Stomach (tissue), 9 donors: ENCODE measurements around the gene AGAP1. TPM values are rescaled to one million over a fixed set of nuclear protein-coding genes. Genes with fewer than 3 reads are reported as not detected.
A peak's percentile ranks its signal among the peaks of the same experiment; 100 is the strongest.

Experiments used
- DNase-seq, 2 donors: peaks; one replicate each; pipeline versions ENCODE4 v3.0.0 to v3.0.0-alpha.2; 2013 to 2019
- H3K27ac ChIP-seq, 5 donors: fragments of 200-600 bp in 4 of 5; sonication (generic) in 4 of 5; one replicate each; pipeline ENCODE4 v1.5.1; 2013 to 2019; ENCODE audit warnings: mild to moderate bottlenecking in 1 of 5, moderate library complexity in 1 of 5
- H3K27me3 ChIP-seq, 3 donors: fragments of 200-600 bp; sonication (generic); one replicate each; pipeline ENCODE4 v1.5.1; 2017 to 2019; ENCODE audit warnings: mixed run types in 1 of 3
- H3K36me3 ChIP-seq, 4 donors: fragments of 200-600 bp; sonication (generic); 1 replicate in 3 of 4; 2 replicates in 1 of 4; pipeline ENCODE4 v1.5.1; 2016 to 2019
- H3K4me1 ChIP-seq, 4 donors: fragments of 200-600 bp; sonication (generic); one replicate each; pipeline ENCODE4 v1.5.1; 2016 to 2019
- H3K4me3 ChIP-seq, 4 donors: fragments of 200-600 bp; sonication (generic) in 3 of 4; one replicate each; pipeline ENCODE4 v1.5.1; 2016 to 2019; ENCODE audit warnings: mild to moderate bottlenecking in 1 of 4
- H3K9me3 ChIP-seq, 4 donors: fragments of 200-600 bp; sonication (generic); one replicate each; pipeline ENCODE4 v1.5.1; 2016 to 2019
- CTCF ChIP-seq, 7 experiments: fragments of 450-650 bp in 4 of 7; fragments of 200-600 bp in 3 of 7; sonication (generic) in 3 of 7; IDR thresholded peaks; one replicate each; pipeline ENCODE4 v1.5.1; 2016 to 2019; ENCODE audit warnings: antibody characterized with exemption in 7 of 7, control low read depth in 2 of 7, mild to moderate bottlenecking in 1 of 7
- EP300 ChIP-seq: sonication (generic); formaldehyde crosslinking; IDR thresholded peaks from one replicate; pipeline ENCODE4 v1.6.1; 2017; ENCODE audit warnings: antibody characterized with exemption
- POLR2A ChIP-seq, 4 donors: fragments of 450-650 bp; IDR thresholded peaks; one replicate each; pipeline ENCODE4 v1.6.1; 2016; ENCODE audit warnings: antibody characterized with exemption in 4 of 4, control low read depth in 2 of 4, mild to moderate bottlenecking in 1 of 4, moderate library complexity in 1 of 4
- POLR2AphosphoS5 ChIP-seq, 3 donors: sonication (generic); formaldehyde crosslinking; IDR thresholded peaks; one replicate each; pipeline ENCODE4 v1.6.1; 2016; ENCODE audit warnings: antibody characterized with exemption in 3 of 3
- WGBS, 5 donors: extraction: QIAGEN DNeasy Blood & Tissue Kit in 3 of 5; methylation state at CpG; one replicate each; pipeline versions ENCODE4 v1.1.5 to v1.1.7; 2013 to 2018; 5-methylcytosine and 5-hydroxymethylcytosine counted together
- intact Hi-C: fragments of 100-400 bp; cut with DNase I; formaldehyde crosslinking; loops from one replicate; pipeline ENCODE4 v1.15.1; 2023; ENCODE audit warnings: low total_unique reads
- polyA plus RNA-seq, 3 donors: library from polyadenylated mRNA; stranded (reverse); fragments of 200-250 nt; gene quantifications; one replicate each; pipeline ENCODE4 v1.2.3, GENCODE V29; 2013
- total RNA-seq, 5 donors: library from RNA; depleted of rRNA; stranded (reverse); fragments of >200 nt; gene quantifications; one replicate each; pipeline versions ENCODE4 v1.1.0 to v1.2.3, GENCODE V29; 2014 to 2016
- donor health status: healthy with polysubstance abuse.
- donor health status: Bipolar disorder and iron deficiency.
- donor health status: healthy.

AGAP1 gene
- total and polyA plus RNA-seq, 8 donors, result 4.2 to 139 (median 35.0) TPM

- intact Hi-C loops, result loop anchor here (10.0 kb wide), 1 partner anchor 459 kb away; no protein-coding TSS in a partner anchor
- Histone ChIP-seq H3K9me3 (no peaks in the 10 kb centered on the region), H3K4me3 (no peak overlapping the region), H3K36me3 (no peaks in the 10 kb centered on the region), H3K4me1 (peaks cover 0 to 14% (median 10%) of the 10 kb centered on the region in 4 donors), H3K27ac (no peak overlapping the region), H3K27me3 (no peaks in the 10 kb centered on the region)
- TF ChIP-seq POLR2A (IDR thresholded peaks at IDR 0.05), result no peak
- TF ChIP-seq CTCF (IDR thresholded peaks at IDR 0.05), result peak in 5 of 7 experiments; percentile 55 to 74 (median 66)
- peak in 1 of 2 donors; percentile 89 for DNase-seq
- WGBS, 5 donors, result 2 to 9% (median 3%) methylated on average over 3 of the region's 3 CpGs
These were observed 100.2 kb downstream of the AGAP1 start for GRCh38 chr2:235594041-235594440.

DNA sequence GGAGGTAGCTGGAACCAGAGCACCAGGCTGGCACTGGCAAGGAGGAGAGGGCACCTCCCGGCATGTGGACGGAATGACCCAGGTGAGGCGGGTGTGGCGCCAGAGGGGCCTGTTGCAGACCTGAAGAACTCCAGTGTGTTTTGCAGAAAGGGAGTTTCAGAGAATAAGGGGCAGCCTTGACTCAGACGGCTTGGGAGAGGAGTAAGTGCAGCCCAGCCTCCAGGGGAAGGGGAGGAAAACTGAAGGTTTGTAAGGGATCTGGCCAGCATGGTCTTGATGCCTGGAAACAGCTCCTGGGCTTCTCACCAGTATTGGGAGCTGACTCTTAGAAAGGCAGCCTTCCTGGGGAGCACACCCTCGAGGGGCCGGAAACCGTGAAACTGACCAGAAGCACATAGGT lies 101.1 kb downstream of the AGAP1 start:
- H3K27me3 ChIP-seq, result no peaks in the 10 kb centered on the region
- no peak for TF ChIP-seq EP300
- TF ChIP-seq POLR2AphosphoS5 (IDR thresholded peaks at IDR 0.05), result no peak
- TF ChIP-seq POLR2A (IDR thresholded peaks at IDR 0.05), result no peak
- no peak for TF ChIP-seq CTCF (IDR thresholded peaks at IDR 0.05)
- H3K9me3 ChIP-seq, result no peaks in the 10 kb centered on the region
- peaks cover 6 to 20% (median 12%) of the 10 kb centered on the region in 4 donors for H3K4me1 ChIP-seq
- H3K36me3 ChIP-seq, result no peaks in the 10 kb centered on the region
- WGBS, 5 donors, result 78 to 90% (median 81%) methylated on average over 8 of the region's 8 CpGs
- no peak overlapping the region for H3K4me3 ChIP-seq
- intact Hi-C loops, result loop anchor here (5.0 to 10.0 kb wide), 2 partner anchors 152 to 460 kb away; no protein-coding TSS in a partner anchor
- DNase-seq, result no peak
- H3K27ac ChIP-seq, result no peak overlapping the region

- Histone ChIP-seq H3K9me3 (no peaks in the 10 kb centered on the region), H3K36me3 (no peaks in the 10 kb centered on the region), H3K27ac (no peak overlapping the region), H3K27me3 (no peaks in the 10 kb centered on the region), H3K4me3 (no peak overlapping the region), H3K4me1 (peaks cover 6 to 20% (median 15%) of the 10 kb centered on the region in 4 donors)
- TF ChIP-seq POLR2A (IDR thresholded peaks at IDR 0.05) (no peak), CTCF (IDR thresholded peaks at IDR 0.05) (peak in 5 of 7 experiments; percentile 77 to 85 (median 83)), POLR2AphosphoS5 (IDR thresholded peaks at IDR 0.05) (peak in 1 of 3 donors; percentile 41)
- 34 to 47% (median 44%) methylated on average over 10 of the region's 10 CpGs for WGBS, 5 donors
- DNase-seq, result peak; percentile 71 to 89
- intact Hi-C loops, result loop anchor here (5.0 to 10.0 kb wide), 2 partner anchors 152 to 461 kb away; no protein-coding TSS in a partner anchor
These were observed 101.7 kb downstream of the AGAP1 start for GRCh38 chr2:235595422-235596010.

DNA sequence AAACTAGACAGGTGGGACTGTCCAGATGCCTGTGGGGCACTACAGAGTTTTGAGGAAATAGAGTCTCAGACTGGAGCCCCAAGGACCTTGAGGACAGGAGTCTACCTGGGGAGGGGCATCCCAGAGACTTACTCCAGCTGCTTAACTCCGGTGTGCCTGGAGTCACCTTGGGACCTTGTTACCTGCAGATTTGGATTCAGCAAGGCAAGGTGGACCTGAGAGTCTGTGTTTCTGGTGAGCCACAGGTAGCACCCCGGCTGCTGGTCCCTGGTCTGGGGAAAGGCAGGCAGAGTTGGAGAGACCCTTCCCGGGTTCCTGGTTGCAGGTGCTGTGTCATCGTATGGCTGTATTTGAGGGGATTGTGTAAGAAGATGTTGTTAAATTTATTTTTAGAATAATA lies 102.4 kb downstream of the AGAP1 start:
- no peaks in the 10 kb centered on the region for H3K27me3 ChIP-seq
- no peaks in the 10 kb centered on the region for H3K36me3 ChIP-seq
- H3K4me1 ChIP-seq, result peaks cover 6 to 24% (median 16%) of the 10 kb centered on the region in 4 donors
- H3K27ac ChIP-seq, result no peak overlapping the region
- no peaks in the 10 kb centered on the region for H3K9me3 ChIP-seq
- TF ChIP-seq CTCF (IDR thresholded peaks at IDR 0.05), result no peak
- WGBS, 5 donors, result 89 to 94% (median 93%) methylated on average over 4 of the region's 4 CpGs
- intact Hi-C loops, result loop anchor here (5.0 to 10.0 kb wide), 2 partner anchors 151 to 461 kb away; no protein-coding TSS in a partner anchor
- H3K4me3 ChIP-seq, result no peak overlapping the region
- DNase-seq, result no peak
